GM12801 (cell line): ENCODE data around the gene ZNF688.

Experiments used
- TF ChIP-seq, protein P1 (sequence below): IDR thresholded peaks from one replicate; pipeline ENCODE4 v1.5.1; 2011; ENCODE audit warnings: control low read depth; ENCODE audit not compliant: insufficient read length; ENCODE audit errors: extremely low read depth

The ZNF688 gene

DNA sequence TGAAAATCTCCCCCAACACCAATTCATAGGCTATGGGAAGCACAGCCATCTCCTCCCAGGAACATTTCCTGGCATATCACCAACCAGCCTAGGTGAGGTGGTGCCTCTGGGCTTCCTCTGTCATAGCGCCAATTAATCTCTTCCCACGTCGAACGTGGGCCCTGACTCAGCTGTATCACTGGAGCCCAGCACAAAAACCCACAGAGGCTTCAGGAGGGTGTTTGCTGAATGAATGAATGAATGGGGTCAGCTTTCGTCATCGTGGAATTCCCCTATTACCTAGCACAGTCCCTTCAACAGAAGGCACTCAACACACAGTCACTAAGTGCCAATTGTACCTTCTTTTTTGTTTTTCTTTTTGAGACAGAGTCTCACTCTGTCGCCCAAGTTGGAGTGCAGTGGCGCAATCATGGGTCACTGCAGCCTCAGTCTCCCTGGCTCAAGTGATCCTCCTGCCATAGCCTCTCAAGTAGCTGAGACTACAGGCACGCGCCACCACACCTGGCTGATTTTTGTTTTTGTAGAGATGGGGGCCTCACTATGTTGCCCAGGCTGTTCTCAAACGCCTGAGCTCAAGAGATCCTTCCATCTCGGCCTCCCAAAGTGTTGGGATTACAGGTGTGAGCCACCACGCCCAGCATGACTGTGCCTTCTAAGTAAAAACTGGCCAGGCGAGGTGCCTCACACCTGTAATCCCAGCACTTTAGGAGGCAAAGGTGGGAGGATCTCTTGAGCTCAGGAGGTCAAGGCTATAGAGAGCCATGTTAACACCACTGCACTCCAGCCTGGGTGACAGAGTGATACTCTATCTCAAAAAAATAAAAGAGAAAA lies 4.1 kb downstream of the ZNF688 start:
- TF ChIP-seq, protein P1, sequence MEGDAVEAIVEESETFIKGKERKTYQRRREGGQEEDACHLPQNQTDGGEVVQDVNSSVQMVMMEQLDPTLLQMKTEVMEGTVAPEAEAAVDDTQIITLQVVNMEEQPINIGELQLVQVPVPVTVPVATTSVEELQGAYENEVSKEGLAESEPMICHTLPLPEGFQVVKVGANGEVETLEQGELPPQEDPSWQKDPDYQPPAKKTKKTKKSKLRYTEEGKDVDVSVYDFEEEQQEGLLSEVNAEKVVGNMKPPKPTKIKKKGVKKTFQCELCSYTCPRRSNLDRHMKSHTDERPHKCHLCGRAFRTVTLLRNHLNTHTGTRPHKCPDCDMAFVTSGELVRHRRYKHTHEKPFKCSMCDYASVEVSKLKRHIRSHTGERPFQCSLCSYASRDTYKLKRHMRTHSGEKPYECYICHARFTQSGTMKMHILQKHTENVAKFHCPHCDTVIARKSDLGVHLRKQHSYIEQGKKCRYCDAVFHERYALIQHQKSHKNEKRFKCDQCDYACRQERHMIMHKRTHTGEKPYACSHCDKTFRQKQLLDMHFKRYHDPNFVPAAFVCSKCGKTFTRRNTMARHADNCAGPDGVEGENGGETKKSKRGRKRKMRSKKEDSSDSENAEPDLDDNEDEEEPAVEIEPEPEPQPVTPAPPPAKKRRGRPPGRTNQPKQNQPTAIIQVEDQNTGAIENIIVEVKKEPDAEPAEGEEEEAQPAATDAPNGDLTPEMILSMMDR, result no peak

DNA sequence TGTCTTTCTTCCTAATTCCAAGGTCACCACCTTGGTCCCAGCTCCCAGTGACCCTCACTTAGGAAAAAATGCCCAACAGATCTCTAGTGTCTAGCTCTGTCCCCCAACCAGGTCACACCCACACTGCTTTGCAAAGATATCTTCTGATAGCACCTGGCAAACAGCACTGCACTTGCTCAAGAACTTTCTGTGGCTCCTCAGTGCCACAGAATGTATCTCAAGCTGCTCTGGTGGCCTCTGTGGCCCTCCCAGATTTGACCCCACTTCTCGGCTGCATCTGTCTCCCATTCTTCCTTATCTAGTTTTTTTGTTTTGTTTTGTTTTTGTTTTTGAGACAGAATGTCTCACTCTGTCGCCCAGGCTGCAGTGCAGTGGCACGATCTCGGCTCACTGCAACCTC lies 5.0 kb downstream of the ZNF688 start:
- TF ChIP-seq, protein P1, result no peak

DNA sequence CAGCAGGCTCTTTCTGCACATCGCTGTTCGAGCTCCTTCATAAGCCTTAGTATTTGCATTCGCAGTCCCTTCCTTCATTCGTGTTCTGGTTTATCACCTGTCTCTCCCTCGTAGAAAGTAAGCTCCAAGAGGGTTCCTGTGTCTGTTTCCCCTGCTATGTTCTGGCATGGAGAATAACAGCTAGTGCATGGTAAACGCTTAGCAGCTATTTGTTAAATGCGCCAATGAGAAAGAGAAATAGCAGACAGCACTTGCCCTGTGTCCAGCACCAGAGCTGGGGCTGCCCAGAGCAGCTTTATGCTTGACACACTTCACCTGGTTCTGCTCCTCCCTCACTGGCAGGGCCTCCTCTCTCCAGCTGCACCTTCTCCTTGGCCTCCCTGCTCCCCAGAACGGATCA lies 5.5 kb downstream of the ZNF688 start:
- TF ChIP-seq, protein P1, result no peak

DNA sequence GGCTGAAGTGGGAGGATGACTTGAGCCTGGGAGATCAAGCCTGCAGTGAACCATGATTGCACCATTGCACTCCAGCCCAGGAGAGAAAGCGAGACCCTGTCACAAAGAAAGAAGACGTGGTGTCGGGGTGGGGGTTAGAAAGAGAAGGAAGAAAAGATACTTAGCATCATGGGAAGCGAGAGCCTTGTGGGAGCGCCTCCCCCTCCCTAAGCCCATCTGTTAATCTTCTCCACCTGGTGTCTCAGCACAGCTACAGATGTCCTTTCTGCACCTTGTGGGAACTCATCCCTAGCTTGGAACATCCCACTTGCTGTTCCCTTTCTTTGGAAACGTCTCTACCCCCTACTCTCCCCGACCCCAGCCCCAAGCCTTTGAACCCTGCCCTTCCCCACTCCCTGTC lies 6.0 kb downstream of the ZNF688 start:
- TF ChIP-seq, protein P1, result no peak

DNA sequence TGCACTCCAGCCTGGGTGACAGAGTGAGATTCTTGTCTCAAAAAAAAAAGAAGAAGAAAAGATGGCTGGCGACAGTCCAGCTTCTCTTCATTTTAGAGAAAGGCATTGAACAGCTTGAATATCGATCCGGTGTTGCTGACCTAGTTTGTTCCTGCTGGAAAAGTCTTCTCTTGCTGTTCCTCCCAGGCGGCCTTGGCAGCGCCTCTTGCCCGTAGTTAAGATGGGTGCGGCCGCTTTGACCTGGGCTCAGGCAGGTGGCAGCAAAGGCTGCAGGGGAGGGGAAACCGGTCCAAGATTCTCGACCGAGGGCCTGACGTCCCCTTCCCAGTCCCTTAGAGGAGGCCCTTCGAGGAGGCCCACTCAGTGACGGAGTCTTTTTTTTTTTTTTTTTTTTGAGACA lies 9.5 kb downstream of the ZNF688 start:
- TF ChIP-seq, protein P1, result no peak

DNA sequence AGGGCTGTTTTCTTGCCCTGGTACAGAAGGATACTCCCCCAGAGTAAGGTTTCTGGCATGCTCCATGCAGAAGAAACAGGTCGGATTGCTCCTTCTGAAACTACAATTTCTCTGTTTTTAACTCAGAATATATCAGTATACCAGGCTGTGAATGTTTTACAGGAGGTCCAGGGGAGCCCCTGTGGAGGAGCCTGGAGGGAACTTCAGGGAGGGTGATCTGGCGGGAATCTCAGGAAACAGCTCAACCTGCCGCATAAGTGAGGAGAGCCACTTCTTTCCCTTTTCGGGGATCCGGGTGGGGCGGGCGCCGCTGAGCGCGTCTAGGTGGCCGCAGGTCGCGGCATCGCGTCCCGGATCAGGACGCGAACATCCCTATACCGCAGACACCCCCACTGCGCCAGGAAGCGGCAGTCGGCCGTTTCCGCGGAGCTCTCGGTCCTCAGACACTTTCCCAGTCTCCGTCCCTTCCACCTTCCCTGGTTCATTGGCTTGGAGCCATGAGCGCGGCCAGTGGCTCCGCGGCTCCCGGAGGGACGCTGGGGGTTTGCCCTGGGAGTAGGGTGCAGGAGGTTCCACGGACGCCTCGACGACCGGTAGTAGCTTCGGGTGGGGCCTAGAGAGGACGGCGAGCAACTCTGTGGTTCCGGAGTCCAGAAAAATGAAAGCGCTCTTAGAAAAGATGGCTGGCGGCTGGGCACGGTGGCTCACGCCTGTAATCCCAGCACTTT lies 10.3 kb downstream of the ZNF688 start:
- TF ChIP-seq, protein P1, result no peak

DNA sequence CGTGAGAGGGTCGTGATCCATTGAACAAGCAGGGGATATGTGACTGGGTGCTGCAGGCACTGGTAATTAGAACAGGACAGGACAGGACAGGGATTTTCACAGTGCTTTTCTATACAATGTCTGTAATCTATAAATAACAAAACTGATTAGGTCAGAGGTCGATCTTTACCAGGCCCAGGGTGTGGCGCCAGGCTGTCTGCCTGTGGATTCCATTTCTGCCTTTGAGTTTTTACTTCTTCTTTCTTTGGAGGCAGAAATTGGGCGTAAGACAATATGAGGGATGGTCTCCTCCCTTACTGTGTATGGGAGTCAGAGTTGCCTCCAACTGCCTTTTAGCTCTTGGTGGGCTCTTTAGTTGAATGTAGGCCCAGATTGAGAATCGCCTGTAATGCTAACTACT lies 11.8 kb downstream of the ZNF688 start:
- TF ChIP-seq, protein P1, result no peak
